SU-DHL-6 (cell line): ENCODE data around the gene ANKS1B.

Experiments
- CTCF ChIP-seq: fragments of 200-600 bp; sonication (generic); IDR thresholded peaks from one replicate; pipeline ENCODE4 v1.5.1; 2017; ENCODE audit warnings: antibody characterized with exemption, mild to moderate bottlenecking, low read length, moderate library complexity; ENCODE audit not compliant: insufficient read depth, poor library complexity, severe bottlenecking
- EZH2phosphoT487 ChIP-seq: fragments of 200-600 bp; sonication (generic), shearing (Covaris generic); conservative IDR thresholded peaks from 2 replicates; pipeline ENCODE4 v1.6.1; 2018; ENCODE audit warnings: mild to moderate bottlenecking, antibody characterized with exemption, low read length, moderate library complexity, mixed read lengths

DNA sequence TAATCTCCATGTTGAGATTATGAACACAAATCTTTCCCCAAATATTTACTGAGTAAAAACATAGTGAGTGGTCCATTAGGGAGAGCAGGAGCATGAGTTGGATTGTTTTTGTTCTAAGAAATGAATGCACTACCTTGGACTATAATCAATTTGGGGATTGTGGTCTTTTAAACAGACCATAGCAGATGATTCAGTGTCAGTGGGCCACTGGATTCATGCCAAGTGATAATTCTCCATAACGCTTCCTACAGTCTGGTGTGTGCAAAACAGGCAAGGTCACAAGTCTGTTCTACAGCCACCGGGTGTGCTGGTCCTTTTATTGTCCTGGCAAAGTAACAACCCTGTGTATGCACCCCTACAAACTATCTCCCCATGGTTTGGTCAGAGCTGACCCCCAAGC, 1073.3 kb downstream of the ANKS1B start:
- TF ChIP-seq CTCF (no peak), EZH2phosphoT487 (no peak)
